Esophagus squamous epithelium (tissue), 5 donors: Measurements from ENCODE around the gene NPAT. TPM values are rescaled to one million over a fixed set of nuclear protein-coding genes. Genes with fewer than 3 reads are reported as not detected.

ENCODE experiments used
- DNase-seq: peaks from one replicate; lab custom pipeline; 2025; lab: John Stamatoyannopoulos, UW
- H3K27ac ChIP-seq, 4 donors: fragments of 200-600 bp; sonication (generic); one replicate each; pipeline ENCODE4 v1.5.1; 2016 to 2019; ENCODE audit warnings: mild to moderate bottlenecking in 1 of 4
- H3K27me3 ChIP-seq, 4 donors: fragments of 200-600 bp; sonication (generic); 1 replicate in 3 of 4; 2 replicates in 1 of 4; pipeline versions ENCODE4 v1.5.1 to v1.6.0; 2017 to 2021; ENCODE audit warnings: antibody characterized with exemption in 1 of 4
- H3K36me3 ChIP-seq, 3 donors: fragments of 200-600 bp; sonication (generic); one replicate each; pipeline ENCODE4 v1.5.1; 2016 to 2019
- H3K4me1 ChIP-seq, 3 donors: fragments of 200-600 bp; sonication (generic); one replicate each; pipeline ENCODE4 v1.5.1; 2017 to 2019
- H3K4me3 ChIP-seq, 4 donors: fragments of 200-600 bp; sonication (generic); 1 replicate in 3 of 4; 2 replicates in 1 of 4; pipeline ENCODE4 v1.5.1; 2016 to 2019; ENCODE audit warnings: mild to moderate bottlenecking in 2 of 4, moderate library complexity in 1 of 4
- H3K9me3 ChIP-seq, 3 donors: fragments of 200-600 bp; sonication (generic); one replicate each; pipeline ENCODE4 v1.5.1; 2016 to 2019
- POLR2A ChIP-seq, 4 donors: fragments of 450-650 bp; IDR thresholded peaks; one replicate each; pipeline ENCODE4 v1.6.1; 2017; ENCODE audit warnings: antibody characterized with exemption in 4 of 4, mild to moderate bottlenecking in 4 of 4, moderate library complexity in 3 of 4
- WGBS, 2 donors: methylation state at CpG; one replicate each; pipeline ENCODE4 v1.1.5; 2018; 5-methylcytosine and 5-hydroxymethylcytosine counted together
- intact Hi-C: fragments of 100-400 bp; cut with DNase I; formaldehyde crosslinking; loops from one replicate; pipeline ENCODE4 v1.15.0; 2022
- total RNA-seq, 4 donors: library from RNA; depleted of rRNA; stranded (reverse); fragments of >200 nt; gene quantifications; one replicate each; pipeline ENCODE4 v1.1.0, GENCODE V29; 2016
- TF ChIP-seq, protein P1 (sequence below), 6 experiments: fragments of 450-650 bp in 4 of 6; fragments of 200-600 bp in 2 of 6; sonication (generic) in 2 of 6; IDR thresholded peaks; one replicate each; pipeline ENCODE4 v1.5.1; 2016 to 2019; ENCODE audit warnings: antibody characterized with exemption in 6 of 6, mild to moderate bottlenecking in 4 of 6, moderate library complexity in 4 of 6
- donor health status: DM: yes; HTN: yes; CAD: no.

NPAT gene
- total RNA-seq, 4 donors from 2014 or later: 8.2 to 15.6 (median 11.7) TPM

DNA sequence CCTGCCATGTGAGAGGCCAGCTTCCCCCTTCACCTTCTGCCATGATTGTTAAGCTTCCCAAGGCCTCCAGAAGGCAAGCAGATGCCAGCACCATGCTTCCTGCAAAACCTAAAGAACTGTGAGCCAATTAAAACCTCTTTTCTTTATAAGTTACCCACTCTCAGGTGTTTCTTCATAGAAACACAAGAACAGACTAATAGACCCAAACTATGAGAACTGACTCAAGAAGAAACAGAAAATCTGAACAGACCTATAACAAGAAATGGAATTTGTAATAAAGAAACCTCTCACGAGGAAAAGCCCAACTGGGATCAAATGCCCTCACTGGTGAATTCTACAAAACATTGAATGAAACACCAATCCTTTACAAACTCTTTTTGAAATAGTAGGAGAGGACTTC lies 12.0 kb downstream of the NPAT start:
- intact Hi-C loops: no loop called here

DNA sequence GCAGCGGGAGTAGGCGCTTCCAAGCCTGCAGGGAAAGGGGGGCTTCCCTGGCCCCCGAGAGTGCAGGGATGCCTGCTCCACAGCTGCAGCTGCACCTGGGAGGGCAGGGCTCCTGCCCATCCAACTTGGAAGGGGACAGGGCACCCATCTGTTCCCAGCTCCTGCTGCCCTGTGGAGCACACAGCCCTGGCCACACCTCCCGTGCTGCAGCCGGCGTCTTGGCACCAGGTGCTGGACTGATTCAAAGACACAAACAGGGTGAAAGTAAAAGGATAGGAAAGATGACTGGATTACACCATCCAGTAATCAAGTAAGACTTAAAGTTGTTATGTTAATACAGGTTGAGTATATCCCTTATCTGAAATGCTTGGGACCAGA lies 14.8 kb downstream of the NPAT start:
- 96 to 100% methylated on average over 1 to 5 of the region's 6 CpGs for whole genome bisulfite sequencing, 2 donors

More for the DNA sequence above, 12.0 kb downstream of the NPAT start:
- Histone ChIP-seq H3K4me1 (no peaks in the 10 kb centered on the region), H3K27me3 (no peaks in the 10 kb centered on the region), H3K27ac (no peak overlapping the region), H3K4me3 (no peak overlapping the region), H3K9me3 (peaks cover 0 to 18% (median 0%) of the 10 kb centered on the region in 3 donors), H3K36me3 (peaks cover 7 to 82% (median 8%) of the 10 kb centered on the region in 3 donors)
- WGBS, 2 donors: 87 to 88% methylated on average over 1 of the region's 1 CpG
- TF ChIP-seq, protein P1, sequence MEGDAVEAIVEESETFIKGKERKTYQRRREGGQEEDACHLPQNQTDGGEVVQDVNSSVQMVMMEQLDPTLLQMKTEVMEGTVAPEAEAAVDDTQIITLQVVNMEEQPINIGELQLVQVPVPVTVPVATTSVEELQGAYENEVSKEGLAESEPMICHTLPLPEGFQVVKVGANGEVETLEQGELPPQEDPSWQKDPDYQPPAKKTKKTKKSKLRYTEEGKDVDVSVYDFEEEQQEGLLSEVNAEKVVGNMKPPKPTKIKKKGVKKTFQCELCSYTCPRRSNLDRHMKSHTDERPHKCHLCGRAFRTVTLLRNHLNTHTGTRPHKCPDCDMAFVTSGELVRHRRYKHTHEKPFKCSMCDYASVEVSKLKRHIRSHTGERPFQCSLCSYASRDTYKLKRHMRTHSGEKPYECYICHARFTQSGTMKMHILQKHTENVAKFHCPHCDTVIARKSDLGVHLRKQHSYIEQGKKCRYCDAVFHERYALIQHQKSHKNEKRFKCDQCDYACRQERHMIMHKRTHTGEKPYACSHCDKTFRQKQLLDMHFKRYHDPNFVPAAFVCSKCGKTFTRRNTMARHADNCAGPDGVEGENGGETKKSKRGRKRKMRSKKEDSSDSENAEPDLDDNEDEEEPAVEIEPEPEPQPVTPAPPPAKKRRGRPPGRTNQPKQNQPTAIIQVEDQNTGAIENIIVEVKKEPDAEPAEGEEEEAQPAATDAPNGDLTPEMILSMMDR (IDR thresholded peaks at IDR 0.05): no peak
- TF ChIP-seq POLR2A (IDR thresholded peaks at IDR 0.05): no peak
- DNase-seq: no peak

DNA sequence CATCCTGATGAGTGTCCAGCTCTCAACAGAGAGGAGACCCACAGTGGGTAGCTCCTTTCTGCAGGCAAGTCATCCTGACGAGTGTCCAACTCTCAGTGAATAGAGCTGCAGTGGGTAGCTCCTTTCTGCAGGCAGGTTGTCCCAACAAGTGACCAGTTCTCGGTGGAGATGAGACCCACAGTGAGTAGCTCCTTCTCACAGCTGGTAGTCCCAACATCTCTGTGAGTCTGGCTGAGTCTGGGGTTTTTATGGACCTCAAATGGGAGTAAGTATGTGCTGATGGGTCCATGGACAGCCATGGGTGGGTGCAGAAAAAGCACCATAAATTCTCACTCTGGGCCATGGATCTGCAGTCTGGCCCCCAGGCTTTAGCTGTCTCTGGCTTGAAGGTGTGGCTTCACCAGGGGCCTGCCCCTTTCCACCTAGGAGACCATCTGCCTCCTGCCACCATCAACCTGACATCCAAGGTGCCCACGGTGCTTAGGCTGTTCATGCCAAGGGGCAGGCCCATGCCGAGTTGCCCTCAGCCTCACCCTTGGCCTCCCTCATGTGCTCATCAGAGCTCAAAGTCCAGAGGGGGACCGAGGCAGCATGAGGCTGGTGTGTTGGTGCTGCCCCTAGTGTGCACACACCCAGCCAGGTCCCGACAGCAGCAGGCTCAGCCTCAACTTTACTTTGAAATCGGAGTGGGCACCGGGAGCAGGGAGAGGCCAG lies 15.3 kb downstream of the NPAT start:
- peaks cover 0 to 32% (median 0%) of the 10 kb centered on the region in 3 donors for H3K9me3 ChIP-seq
- no peak overlapping the region for H3K4me3 ChIP-seq
- H3K4me1 ChIP-seq: no peaks in the 10 kb centered on the region
- intact Hi-C loops: no loop called here
- H3K27ac ChIP-seq: no peak overlapping the region
- no peaks in the 10 kb centered on the region for H3K27me3 ChIP-seq
- TF ChIP-seq, protein P1 (IDR thresholded peaks at IDR 0.05): no peak
- no peak for TF ChIP-seq POLR2A (IDR thresholded peaks at IDR 0.05)
- H3K36me3 ChIP-seq: peaks cover 7 to 84% (median 8%) of the 10 kb centered on the region in 3 donors
- WGBS, 2 donors: 64 to 100% methylated on average over 1 to 2 of the region's 8 CpGs
- no peak for DNase-seq

More for the DNA sequence above, 14.8 kb downstream of the NPAT start:
- Histone ChIP-seq H3K4me3 (no peak overlapping the region), H3K27ac (no peak overlapping the region), H3K9me3 (peaks cover 0 to 32% (median 0%) of the 10 kb centered on the region in 3 donors), H3K4me1 (no peaks in the 10 kb centered on the region), H3K36me3 (peaks cover 7 to 89% (median 8%) of the 10 kb centered on the region in 3 donors), H3K27me3 (no peaks in the 10 kb centered on the region)
- TF ChIP-seq POLR2A (IDR thresholded peaks at IDR 0.05): no peak
- TF ChIP-seq, protein P1 (IDR thresholded peaks at IDR 0.05): no peak
- no peak for DNase-seq
- intact Hi-C loops: no loop called here

DNA sequence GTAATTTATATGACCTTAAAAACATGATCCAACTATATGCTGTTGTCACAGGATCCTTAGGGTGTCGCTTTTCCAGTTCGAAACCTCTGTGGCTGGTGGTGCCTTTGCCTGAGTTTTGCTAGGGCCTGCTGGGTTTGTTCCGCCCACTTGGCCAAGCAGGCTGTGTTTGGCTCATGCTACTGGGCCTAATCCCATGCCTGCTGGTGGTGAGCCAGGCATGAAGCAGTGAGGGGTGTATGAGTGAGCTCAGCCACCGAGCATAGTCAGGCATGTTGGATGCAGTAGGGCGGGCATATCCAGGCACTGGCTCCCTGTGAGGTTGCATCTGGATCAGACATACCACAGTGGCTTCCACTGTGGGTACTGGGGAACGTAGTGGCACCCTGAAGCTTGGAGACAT lies 16.3 kb downstream of the NPAT start:
- intact Hi-C loops: no loop called here
- TF ChIP-seq POLR2A (IDR thresholded peaks at IDR 0.05): no peak
- TF ChIP-seq, protein P1 (IDR thresholded peaks at IDR 0.05): no peak
- Histone ChIP-seq H3K4me1 (no peaks in the 10 kb centered on the region), H3K4me3 (no peak overlapping the region), H3K36me3 (peaks cover 7 to 75% (median 8%) of the 10 kb centered on the region in 3 donors), H3K9me3 (peaks cover 0 to 32% (median 0%) of the 10 kb centered on the region in 3 donors), H3K27me3 (no peaks in the 10 kb centered on the region), H3K27ac (no peak overlapping the region)
- DNase-seq: no peak
- WGBS, 2 donors: 89 to 93% methylated on average over 3 of the region's 6 CpGs

DNA sequence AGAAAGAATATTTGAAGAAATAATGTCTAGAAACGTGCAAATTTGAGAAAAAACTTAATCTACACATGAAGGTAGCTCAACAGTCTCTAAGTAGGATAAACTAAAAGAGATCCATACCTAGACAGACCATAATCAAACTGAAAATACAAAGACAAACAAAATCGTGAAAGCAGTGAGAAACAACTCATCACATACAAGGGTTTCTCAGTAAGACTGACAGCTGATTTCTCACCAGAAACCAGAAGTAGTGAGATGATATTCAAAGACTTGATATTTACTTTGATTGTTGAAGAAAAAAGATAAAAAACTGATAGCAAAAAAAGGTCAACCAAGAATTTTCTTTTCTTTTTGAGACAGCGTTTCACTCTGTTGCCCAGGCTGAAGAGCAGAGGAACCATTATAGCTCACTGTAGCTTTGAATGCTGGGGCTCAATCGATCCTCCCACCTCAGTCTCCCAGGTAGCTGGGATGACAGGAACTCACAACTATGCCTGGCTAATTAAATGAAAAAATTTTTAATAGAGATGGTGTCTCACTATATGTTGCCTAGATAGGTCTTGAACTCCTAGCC lies 17.4 kb downstream of the NPAT start:
- Histone ChIP-seq H3K4me3 (no peak overlapping the region), H3K36me3 (peaks cover 7 to 64% (median 8%) of the 10 kb centered on the region in 3 donors), H3K27ac (no peak overlapping the region), H3K27me3 (no peaks in the 10 kb centered on the region), H3K4me1 (peaks cover 0 to 5% (median 0%) of the 10 kb centered on the region in 3 donors), H3K9me3 (peaks cover 0 to 32% (median 0%) of the 10 kb centered on the region in 3 donors)
- DNase-seq: no peak
- WGBS, 2 donors: 87 to 93% methylated on average over 4 of the region's 4 CpGs
- intact Hi-C loops: no loop called here
- no peak for TF ChIP-seq POLR2A (IDR thresholded peaks at IDR 0.05)
- TF ChIP-seq, protein P1 (IDR thresholded peaks at IDR 0.05): no peak
